ENCODE data around the gene RPS21. TPM values are rescaled to one million over a fixed set of nuclear protein-coding genes. Genes with fewer than 3 reads are reported as not detected.
A peak's percentile ranks its signal among the peaks of the same experiment; 100 is the strongest.

The RPS21 gene
- total and polyA plus RNA-seq, 2 of the 13 experiments (the other 11 are each of a cell fraction or from before 2014, with no cell fraction given) = 2,647 to 11,063 TPM

DNA sequence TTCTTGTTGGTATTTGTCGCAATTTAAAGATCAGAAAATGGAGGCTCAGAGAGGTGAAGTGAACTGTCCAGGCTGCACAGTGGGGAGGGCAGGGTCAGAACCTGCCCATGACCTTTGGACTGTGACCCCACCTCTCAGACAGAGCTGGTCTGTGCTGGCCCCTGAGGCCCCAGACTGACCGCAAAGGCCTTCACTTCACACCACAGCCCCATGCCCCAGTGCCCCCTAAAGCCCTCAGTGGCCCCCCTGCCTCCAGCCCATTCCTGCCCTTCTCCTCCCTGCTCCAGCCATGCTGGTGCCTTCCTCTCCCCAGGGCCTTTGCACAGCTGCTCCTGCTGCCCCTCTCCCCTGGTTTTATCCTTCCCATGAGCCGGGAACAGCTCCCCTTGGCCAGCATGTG, 49.8 kb downstream of the RPS21 start:
- CTCF ChIA-PET (ENCODE audit: low intra/inter-chr PET ratio, low total read pairs) = no interaction called here
- Histone ChIP-seq H3K36me3 (replicated peaks in 1 of 2; ENCODE audit: control insufficient read depth in 1 of 2, insufficient read depth in 2 of 2, low read length in 2 of 2) (no peaks in the 10 kb centered on the region), H3K79me2 (ENCODE audit: insufficient read depth, low read length) (no peaks in the 10 kb centered on the region), H3K9ac (ENCODE audit: insufficient read depth, low read depth, low read length) (no peak overlapping the region), H2AFZ (ENCODE audit: low read length) (no peak overlapping the region), H3K4me1 (ENCODE audit: insufficient read depth, low read length) (peaks cover 13% of the 10 kb centered on the region), H3K4me3 (replicated peaks in 1 of 3; ENCODE audit: insufficient read depth in 1 of 3, low read depth in 2 of 3, low read length in 3 of 3) (no peak overlapping the region), H3K9me3 (ENCODE audit: low read length) (no peaks in the 10 kb centered on the region), H3K27me3 (ENCODE audit: control insufficient read depth in 1 of 2, insufficient read depth in 2 of 2, low read length in 2 of 2) (peaks cover 31 to 97% of the 10 kb centered on the region in 2 experiments), H3K27ac (ENCODE audit: extremely low read length, insufficient read depth, low read length) (no peak overlapping the region), H4K20me1 (ENCODE audit: insufficient read depth, low read length) (peaks cover 8% of the 10 kb centered on the region; the same call in 1 of the 2 replicates), H3K4me2 (ENCODE audit: low read depth, low read length) (no peak overlapping the region)
- no TSS peak for BruUV-seq (replicated peaks)
- no peak for FAIRE-seq
- POLR2A ChIA-PET = no interaction called here
- intact Hi-C loops (cut with micrococcal nuclease; ENCODE audit: unreplicated experiment) = no loop called here
- in situ Hi-C loops (cut with HindIII; ENCODE audit: extremely low pct_ligation_motif_present, low pct_unique_long_range_greater_than_20kb) = no loop called here
- no peak for DNase-seq (ENCODE audit: low spot score)
- peak; percentile 21 for ATAC-seq
- WGBS (ENCODE audit: low lambda C conversion rate) = 20% methylated on average over 3 of the region's 3 CpGs
- TF ChIP-seq ZNF713 (CRISPR knock-in tag; IDR thresholded peaks at IDR 0.05) (no peak), NR2F1 (CRISPR knock-in tag; IDR thresholded peaks at IDR 0.05) (peak; percentile 33 to 84; a peak in 3 of 4 replicates), HNF4G (IDR thresholded peaks at IDR 0.05; ENCODE audit: borderline replicate concordance, low read depth, low read length) (peak; percentile 81; the same call in 1 of the 2 replicates), HNF4G (CRISPR knock-in tag; IDR thresholded peaks at IDR 0.05; ENCODE audit: borderline replicate concordance, low read depth) (no peak), HHEX (CRISPR knock-in tag; IDR thresholded peaks at IDR 0.05) (peak; percentile 54; the same call in 1 of the 2 replicates), SALL1 (CRISPR knock-in tag; IDR thresholded peaks at IDR 0.05) (peak; percentile 21; the same call in 1 of the 2 replicates), ESRRA (CRISPR knock-in tag; IDR thresholded peaks at IDR 0.05; ENCODE audit: low read depth) (peak; percentile 74; the same call in 1 of the 2 replicates), ATM (IDR thresholded peaks at IDR 0.05; ENCODE audit: borderline replicate concordance) (no peak), PCBP1 (IDR thresholded peaks at IDR 0.05; ENCODE audit: borderline replicate concordance, low read depth, low read length) (0 out of 2 replicates have a peak, but pooled peaks have one; percentile 51), SP5 (CRISPR knock-in tag; IDR thresholded peaks at IDR 0.05; ENCODE audit: borderline replicate concordance, low read depth) (peak; percentile 14; the same call in 1 of the 2 replicates), ZBTB7A (CRISPR knock-in tag; IDR thresholded peaks at IDR 0.05) (0 out of 2 replicates have a peak, but pooled peaks have one; percentile 70), SPEN (CRISPR knock-in tag; IDR thresholded peaks at IDR 0.05; ENCODE audit: low read depth) (0 out of 2 replicates have a peak, but pooled peaks have one; percentile 25)
- TF ChIP-seq, protein P1, sequence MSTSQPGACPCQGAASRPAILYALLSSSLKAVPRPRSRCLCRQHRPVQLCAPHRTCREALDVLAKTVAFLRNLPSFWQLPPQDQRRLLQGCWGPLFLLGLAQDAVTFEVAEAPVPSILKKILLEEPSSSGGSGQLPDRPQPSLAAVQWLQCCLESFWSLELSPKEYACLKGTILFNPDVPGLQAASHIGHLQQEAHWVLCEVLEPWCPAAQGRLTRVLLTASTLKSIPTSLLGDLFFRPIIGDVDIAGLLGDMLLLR (CRISPR knock-in tag; IDR thresholded peaks at IDR 0.05) = 0 out of 2 replicates have a peak, but pooled peaks have one; percentile 16
- TF ChIP-seq, protein P2, sequence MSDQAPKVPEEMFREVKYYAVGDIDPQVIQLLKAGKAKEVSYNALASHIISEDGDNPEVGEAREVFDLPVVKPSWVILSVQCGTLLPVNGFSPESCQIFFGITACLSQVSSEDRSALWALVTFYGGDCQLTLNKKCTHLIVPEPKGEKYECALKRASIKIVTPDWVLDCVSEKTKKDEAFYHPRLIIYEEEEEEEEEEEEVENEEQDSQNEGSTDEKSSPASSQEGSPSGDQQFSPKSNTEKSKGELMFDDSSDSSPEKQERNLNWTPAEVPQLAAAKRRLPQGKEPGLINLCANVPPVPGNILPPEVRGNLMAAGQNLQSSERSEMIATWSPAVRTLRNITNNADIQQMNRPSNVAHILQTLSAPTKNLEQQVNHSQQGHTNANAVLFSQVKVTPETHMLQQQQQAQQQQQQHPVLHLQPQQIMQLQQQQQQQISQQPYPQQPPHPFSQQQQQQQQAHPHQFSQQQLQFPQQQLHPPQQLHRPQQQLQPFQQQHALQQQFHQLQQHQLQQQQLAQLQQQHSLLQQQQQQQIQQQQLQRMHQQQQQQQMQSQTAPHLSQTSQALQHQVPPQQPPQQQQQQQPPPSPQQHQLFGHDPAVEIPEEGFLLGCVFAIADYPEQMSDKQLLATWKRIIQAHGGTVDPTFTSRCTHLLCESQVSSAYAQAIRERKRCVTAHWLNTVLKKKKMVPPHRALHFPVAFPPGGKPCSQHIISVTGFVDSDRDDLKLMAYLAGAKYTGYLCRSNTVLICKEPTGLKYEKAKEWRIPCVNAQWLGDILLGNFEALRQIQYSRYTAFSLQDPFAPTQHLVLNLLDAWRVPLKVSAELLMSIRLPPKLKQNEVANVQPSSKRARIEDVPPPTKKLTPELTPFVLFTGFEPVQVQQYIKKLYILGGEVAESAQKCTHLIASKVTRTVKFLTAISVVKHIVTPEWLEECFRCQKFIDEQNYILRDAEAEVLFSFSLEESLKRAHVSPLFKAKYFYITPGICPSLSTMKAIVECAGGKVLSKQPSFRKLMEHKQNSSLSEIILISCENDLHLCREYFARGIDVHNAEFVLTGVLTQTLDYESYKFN (CRISPR knock-in tag; conservative IDR thresholded peaks at IDR 0.05) = peak; percentile 54; the same call in 1 of the 2 replicates
- TF ChIP-seq, protein P3, sequence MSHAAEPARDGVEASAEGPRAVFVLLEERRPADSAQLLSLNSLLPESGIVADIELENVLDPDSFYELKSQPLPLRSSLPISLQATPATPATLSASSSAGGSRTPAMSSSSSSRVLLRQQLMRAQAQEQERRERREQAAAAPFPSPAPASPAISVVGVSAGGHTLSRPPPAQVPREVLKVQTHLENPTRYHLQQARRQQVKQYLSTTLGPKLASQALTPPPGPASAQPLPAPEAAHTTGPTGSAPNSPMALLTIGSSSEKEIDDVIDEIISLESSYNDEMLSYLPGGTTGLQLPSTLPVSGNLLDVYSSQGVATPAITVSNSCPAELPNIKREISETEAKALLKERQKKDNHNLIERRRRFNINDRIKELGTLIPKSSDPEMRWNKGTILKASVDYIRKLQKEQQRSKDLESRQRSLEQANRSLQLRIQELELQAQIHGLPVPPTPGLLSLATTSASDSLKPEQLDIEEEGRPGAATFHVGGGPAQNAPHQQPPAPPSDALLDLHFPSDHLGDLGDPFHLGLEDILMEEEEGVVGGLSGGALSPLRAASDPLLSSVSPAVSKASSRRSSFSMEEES (CRISPR knock-in tag; IDR thresholded peaks at IDR 0.05) = no peak
- TF ChIP-seq, protein P4, sequence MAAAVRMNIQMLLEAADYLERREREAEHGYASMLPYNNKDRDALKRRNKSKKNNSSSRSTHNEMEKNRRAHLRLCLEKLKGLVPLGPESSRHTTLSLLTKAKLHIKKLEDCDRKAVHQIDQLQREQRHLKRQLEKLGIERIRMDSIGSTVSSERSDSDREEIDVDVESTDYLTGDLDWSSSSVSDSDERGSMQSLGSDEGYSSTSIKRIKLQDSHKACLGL (CRISPR knock-in tag; IDR thresholded peaks at IDR 0.05) = no peak
- TF ChIP-seq, protein P5, sequence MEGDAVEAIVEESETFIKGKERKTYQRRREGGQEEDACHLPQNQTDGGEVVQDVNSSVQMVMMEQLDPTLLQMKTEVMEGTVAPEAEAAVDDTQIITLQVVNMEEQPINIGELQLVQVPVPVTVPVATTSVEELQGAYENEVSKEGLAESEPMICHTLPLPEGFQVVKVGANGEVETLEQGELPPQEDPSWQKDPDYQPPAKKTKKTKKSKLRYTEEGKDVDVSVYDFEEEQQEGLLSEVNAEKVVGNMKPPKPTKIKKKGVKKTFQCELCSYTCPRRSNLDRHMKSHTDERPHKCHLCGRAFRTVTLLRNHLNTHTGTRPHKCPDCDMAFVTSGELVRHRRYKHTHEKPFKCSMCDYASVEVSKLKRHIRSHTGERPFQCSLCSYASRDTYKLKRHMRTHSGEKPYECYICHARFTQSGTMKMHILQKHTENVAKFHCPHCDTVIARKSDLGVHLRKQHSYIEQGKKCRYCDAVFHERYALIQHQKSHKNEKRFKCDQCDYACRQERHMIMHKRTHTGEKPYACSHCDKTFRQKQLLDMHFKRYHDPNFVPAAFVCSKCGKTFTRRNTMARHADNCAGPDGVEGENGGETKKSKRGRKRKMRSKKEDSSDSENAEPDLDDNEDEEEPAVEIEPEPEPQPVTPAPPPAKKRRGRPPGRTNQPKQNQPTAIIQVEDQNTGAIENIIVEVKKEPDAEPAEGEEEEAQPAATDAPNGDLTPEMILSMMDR (CRISPR knock-in tag; IDR thresholded peaks at IDR 0.05) = 0 out of 2 replicates have a peak, but pooled peaks have one; percentile 18

All from HepG2 (cell line).